MM.1S (cell line): Measurements from ENCODE around the gene KLK15.
"Not testable (repeated sequence)": the region's sequence is repeated elsewhere in the genome, so short reads cannot be mapped to it uniquely, and the experiment has no call there.

Experiments
- DNase-seq: peaks from one replicate; pipeline ENCODE4 v3.0.0-alpha.2; 2015
- H2AFZ ChIP-seq: fragments of 300-600 bp; sonication (generic); 2 replicates; pipeline ENCODE4 v1.6.0; 2016; ENCODE audit warnings: antibody characterized with exemption, low read length
- H3F3A ChIP-seq: fragments of 300-600 bp; sonication (generic); 2 replicates; pipeline ENCODE4 v1.6.1; 2016; ENCODE audit warnings: mild to moderate bottlenecking, antibody characterized with exemption, low read length, moderate library complexity, mixed read lengths; ENCODE audit not compliant: insufficient read depth
- H3K27ac ChIP-seq: fragments of 300-600 bp; sonication (generic); 2 replicates; pipeline ENCODE4 v1.5.1; 2016; ENCODE audit warnings: mild to moderate bottlenecking, low read length
- H3K27me3 ChIP-seq: fragments of 300-600 bp; sonication (generic); replicated peaks from 2 replicates; pipeline ENCODE4 v1.6.0; 2016; ENCODE audit warnings: low read length; ENCODE audit not compliant: insufficient read depth
- H3K36me3 ChIP-seq: fragments of 300-600 bp; sonication (generic); replicated peaks from 2 replicates; pipeline ENCODE4 v1.6.1; 2016; ENCODE audit warnings: mild to moderate bottlenecking, low read length, mixed read lengths; ENCODE audit not compliant: insufficient read depth
- H3K4me1 ChIP-seq: fragments of 300-600 bp; sonication (generic); 2 replicates; pipeline ENCODE4 v1.6.1; 2016; ENCODE audit warnings: low read length, mixed read lengths
- H3K4me2 ChIP-seq: fragments of 300-600 bp; sonication (generic); 2 replicates; pipeline ENCODE4 v1.6.0; 2016; ENCODE audit warnings: low read depth, low read length
- H3K4me3 ChIP-seq: fragments of 300-600 bp; sonication (generic); 2 replicates; pipeline ENCODE4 v1.5.1; 2016; ENCODE audit warnings: low read length, mixed read lengths
- H3K79me2 ChIP-seq: fragments of 300-600 bp; sonication (generic); 2 replicates; pipeline ENCODE4 v1.6.1; 2016; ENCODE audit warnings: mixed run types, low read length, mixed read lengths
- H3K9ac ChIP-seq: fragments of 300-600 bp; sonication (generic); 2 replicates; pipeline ENCODE4 v1.6.1; 2016; ENCODE audit warnings: low read length, mixed read lengths
- H3K9me2 ChIP-seq: fragments of 300-600 bp; sonication (generic); replicated peaks from 2 replicates; pipeline ENCODE4 v1.6.1; 2016; ENCODE audit warnings: mild to moderate bottlenecking, low read length, mixed read lengths; ENCODE audit not compliant: insufficient read depth
- H3K9me3 ChIP-seq: fragments of 300-600 bp; sonication (generic); replicated peaks from 2 replicates; pipeline ENCODE4 v1.6.1; 2016; ENCODE audit warnings: mild to moderate bottlenecking, low read length, mixed read lengths; ENCODE audit not compliant: insufficient read depth
- H4K20me1 ChIP-seq: fragments of 300-600 bp; sonication (generic); 2 replicates; pipeline ENCODE4 v1.6.1; 2016; ENCODE audit warnings: mild to moderate bottlenecking, low read length, moderate library complexity, mixed read lengths; ENCODE audit not compliant: insufficient read depth
- CTCF ChIP-seq: fragments of 300-600 bp; sonication (generic); IDR thresholded peaks from 2 replicates; pipeline ENCODE4 v1.5.1; 2016; ENCODE audit warnings: antibody characterized with exemption, low read length, mixed read lengths
- EZH2 ChIP-seq: fragments of 300-600 bp; sonication (generic); optimal IDR thresholded peaks from 2 replicates; pipeline ENCODE3; 2017; ENCODE audit warnings: low read depth, mild to moderate bottlenecking, antibody characterized with exemption, low read length, mixed read lengths
- EZH2phosphoT487 ChIP-seq: fragments of 300-600 bp; sonication (generic); IDR thresholded peaks from 2 replicates; pipeline ENCODE4 v1.6.1; 2018; ENCODE audit warnings: antibody characterized with exemption, low read length

KLK15 gene

DNA sequence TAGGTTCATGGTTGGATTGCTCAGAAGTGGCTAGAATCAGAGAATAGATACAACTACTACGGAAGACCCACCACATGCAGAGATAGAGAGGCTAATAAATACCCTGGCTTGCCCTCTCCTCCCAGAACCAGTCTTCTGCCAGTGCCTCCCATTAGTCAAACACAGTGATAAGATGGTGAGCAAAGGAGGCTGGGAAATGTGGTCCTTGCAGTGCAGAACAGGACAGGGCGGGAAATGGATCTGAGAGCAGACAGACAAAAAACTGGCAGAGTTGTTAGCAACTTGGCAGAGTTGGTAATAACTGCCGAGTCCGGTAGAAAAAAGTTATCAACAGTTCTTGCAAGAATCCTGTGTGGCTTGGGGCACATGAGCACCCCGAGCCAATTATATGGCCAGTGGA, 18.5 kb downstream of the KLK15 start:
- H4K20me1 ChIP-seq: no peaks in the 10 kb centered on the region
- H3K79me2 ChIP-seq: no peaks in the 10 kb centered on the region
- no peak for TF ChIP-seq CTCF
- no peak for TF ChIP-seq EZH2
- no peak for TF ChIP-seq EZH2phosphoT487
- no peak overlapping the region for H3K4me2 ChIP-seq
- no peaks in the 10 kb centered on the region for H3F3A ChIP-seq
- DNase-seq: no peak
- no peak overlapping the region for H3K9ac ChIP-seq
- no peak overlapping the region for H3K4me3 ChIP-seq
- no peak overlapping the region for H3K27ac ChIP-seq
- no peaks in the 10 kb centered on the region for H3K9me3 ChIP-seq
- H3K4me1 ChIP-seq: no peaks in the 10 kb centered on the region
- H3K27me3 ChIP-seq: peaks cover 70% of the 10 kb centered on the region
- no peaks in the 10 kb centered on the region for H3K36me3 ChIP-seq
- no peaks in the 10 kb centered on the region for H3K9me2 ChIP-seq
- H2AFZ ChIP-seq: no peak overlapping the region

DNA sequence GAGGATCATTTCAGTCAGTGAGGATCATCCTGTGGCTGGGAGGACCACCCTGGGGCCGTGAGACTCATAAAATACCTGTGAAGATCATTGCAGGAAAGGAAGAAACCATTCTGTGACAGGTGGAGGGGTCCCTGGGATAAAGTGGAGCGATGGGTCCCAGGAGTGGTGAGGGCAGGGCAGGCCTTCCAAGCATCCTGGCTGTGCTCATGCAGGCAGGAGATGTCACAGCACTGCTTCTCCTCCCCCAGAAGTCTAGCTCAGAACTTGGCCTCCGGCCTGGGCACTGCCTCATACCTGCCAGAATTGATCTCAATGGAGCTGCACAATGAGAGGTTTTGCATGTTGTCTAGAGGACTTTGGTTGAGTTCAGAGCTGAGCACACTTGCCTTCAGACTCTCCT, 20.9 kb downstream of the KLK15 start:
- Histone ChIP-seq H3K4me2 (no peak overlapping the region), H3K27me3 (peaks cover 56% of the 10 kb centered on the region), H3K9me2 (no peaks in the 10 kb centered on the region), H3K4me1 (no peaks in the 10 kb centered on the region), H4K20me1 (no peaks in the 10 kb centered on the region), H3K27ac (no peak overlapping the region), H3K9me3 (no peaks in the 10 kb centered on the region), H3F3A (no peaks in the 10 kb centered on the region), H3K79me2 (no peaks in the 10 kb centered on the region), H3K9ac (no peak overlapping the region), H3K36me3 (no peaks in the 10 kb centered on the region), H2AFZ (no peak overlapping the region), H3K4me3 (no peak overlapping the region)
- no peak for TF ChIP-seq CTCF
- no peak for TF ChIP-seq EZH2phosphoT487
- TF ChIP-seq EZH2: no peak
- DNase-seq: no peak

- not testable (repeated sequence) for H3K36me3 ChIP-seq, H3K9me2 ChIP-seq, H4K20me1 ChIP-seq, H3K9me3 ChIP-seq, DNase-seq, H3F3A ChIP-seq, H3K79me2 ChIP-seq, H2AFZ ChIP-seq, H3K27ac ChIP-seq, H3K9ac ChIP-seq, H3K4me3 ChIP-seq, H3K4me2 ChIP-seq, H3K4me1 ChIP-seq
- H3K27me3 ChIP-seq: peaks cover 49% of the 10 kb centered on the region
Observed at GRCh38 chr19:50811622-50812238, 21.6 kb downstream of the KLK15 start.

GRCh38 chr19:50808856-50809255, 24.5 kb downstream of the KLK15 start:
- Histone ChIP-seq H2AFZ (no peak overlapping the region), H3K9me3 (no peaks in the 10 kb centered on the region), H3K36me3 (no peaks in the 10 kb centered on the region), H3K4me2 (no peak overlapping the region), H3K4me1 (no peaks in the 10 kb centered on the region), H3K9me2 (no peaks in the 10 kb centered on the region), H3K4me3 (no peak overlapping the region), H4K20me1 (no peaks in the 10 kb centered on the region), H3K27me3 (peaks cover 27% of the 10 kb centered on the region), H3K9ac (no peak overlapping the region), H3F3A (no peaks in the 10 kb centered on the region), H3K79me2 (peaks cover 6% of the 10 kb centered on the region), H3K27ac (no peak overlapping the region)
- TF ChIP-seq EZH2 (no peak), CTCF (no peak), EZH2phosphoT487 (no peak)
- DNase-seq: no peak
